ENCODE measurements around the gene C15orf40.

DNA sequence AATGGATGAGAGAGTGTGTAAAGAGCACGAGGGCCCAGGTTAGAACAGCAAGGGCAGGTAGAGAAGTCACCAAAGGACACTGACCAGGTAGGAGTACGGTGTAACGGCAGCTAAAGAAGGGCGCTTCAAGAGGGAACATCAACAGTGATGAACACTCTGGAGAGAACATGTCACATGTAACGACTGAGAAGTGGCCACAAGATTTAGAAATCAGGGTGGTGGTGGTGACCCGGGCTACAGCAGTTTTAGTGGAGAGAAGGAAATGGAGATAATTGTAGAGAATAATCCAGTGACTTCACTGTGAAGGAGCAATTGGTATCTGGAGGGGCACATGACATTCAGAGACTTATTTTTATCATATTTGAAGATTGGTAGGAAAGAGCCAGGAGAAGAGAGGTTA, 1.2 kb upstream of the C15orf40 start:
- TF ChIP-seq, protein P1, sequence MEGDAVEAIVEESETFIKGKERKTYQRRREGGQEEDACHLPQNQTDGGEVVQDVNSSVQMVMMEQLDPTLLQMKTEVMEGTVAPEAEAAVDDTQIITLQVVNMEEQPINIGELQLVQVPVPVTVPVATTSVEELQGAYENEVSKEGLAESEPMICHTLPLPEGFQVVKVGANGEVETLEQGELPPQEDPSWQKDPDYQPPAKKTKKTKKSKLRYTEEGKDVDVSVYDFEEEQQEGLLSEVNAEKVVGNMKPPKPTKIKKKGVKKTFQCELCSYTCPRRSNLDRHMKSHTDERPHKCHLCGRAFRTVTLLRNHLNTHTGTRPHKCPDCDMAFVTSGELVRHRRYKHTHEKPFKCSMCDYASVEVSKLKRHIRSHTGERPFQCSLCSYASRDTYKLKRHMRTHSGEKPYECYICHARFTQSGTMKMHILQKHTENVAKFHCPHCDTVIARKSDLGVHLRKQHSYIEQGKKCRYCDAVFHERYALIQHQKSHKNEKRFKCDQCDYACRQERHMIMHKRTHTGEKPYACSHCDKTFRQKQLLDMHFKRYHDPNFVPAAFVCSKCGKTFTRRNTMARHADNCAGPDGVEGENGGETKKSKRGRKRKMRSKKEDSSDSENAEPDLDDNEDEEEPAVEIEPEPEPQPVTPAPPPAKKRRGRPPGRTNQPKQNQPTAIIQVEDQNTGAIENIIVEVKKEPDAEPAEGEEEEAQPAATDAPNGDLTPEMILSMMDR (conservative IDR thresholded peaks at IDR 0.05; ENCODE audit: low read depth, low read length), result no peak
- no peak for TF ChIP-seq EZH2 (IDR thresholded peaks at IDR 0.05; ENCODE audit: borderline replicate concordance, low read depth, low read length, poor library complexity, severe bottlenecking)

All from A673 (cell line).